Spleen (tissue), 7 donors: Measurements from ENCODE around the gene CASQ1.

ENCODE experiments used
- POLR2AphosphoS5 ChIP-seq, 3 donors: sonication (generic); formaldehyde crosslinking; IDR thresholded peaks; one replicate each; pipeline ENCODE4 v1.5.1; 2017; ENCODE audit warnings: antibody characterized with exemption in 3 of 3
- TF ChIP-seq, protein P1 (sequence below), 11 experiments: fragments of 200-600 bp in 7 of 11; fragments of 450-650 bp in 4 of 11; sonication (generic) in 4 of 11; IDR thresholded peaks in 8 of 11; conservative IDR thresholded peaks in 3 of 11; 1 replicate in 7 of 11; 2 replicates in 4 of 11; pipeline versions ENCODE4 v1.4.0 to v1.8.0; 2016 to 2021; ENCODE audit warnings: antibody characterized with exemption in 11 of 11, inconsistent platforms in 4 of 11, mild to moderate bottlenecking in 1 of 11
- donor health status: DM: no; HTN: no; CAD: no; lungs with moderate emphysema.
- donor health status: DM: no; HTN: no; CAD: no.
- donor health status: DM: no; HTN: no; CAD: no.

DNA sequence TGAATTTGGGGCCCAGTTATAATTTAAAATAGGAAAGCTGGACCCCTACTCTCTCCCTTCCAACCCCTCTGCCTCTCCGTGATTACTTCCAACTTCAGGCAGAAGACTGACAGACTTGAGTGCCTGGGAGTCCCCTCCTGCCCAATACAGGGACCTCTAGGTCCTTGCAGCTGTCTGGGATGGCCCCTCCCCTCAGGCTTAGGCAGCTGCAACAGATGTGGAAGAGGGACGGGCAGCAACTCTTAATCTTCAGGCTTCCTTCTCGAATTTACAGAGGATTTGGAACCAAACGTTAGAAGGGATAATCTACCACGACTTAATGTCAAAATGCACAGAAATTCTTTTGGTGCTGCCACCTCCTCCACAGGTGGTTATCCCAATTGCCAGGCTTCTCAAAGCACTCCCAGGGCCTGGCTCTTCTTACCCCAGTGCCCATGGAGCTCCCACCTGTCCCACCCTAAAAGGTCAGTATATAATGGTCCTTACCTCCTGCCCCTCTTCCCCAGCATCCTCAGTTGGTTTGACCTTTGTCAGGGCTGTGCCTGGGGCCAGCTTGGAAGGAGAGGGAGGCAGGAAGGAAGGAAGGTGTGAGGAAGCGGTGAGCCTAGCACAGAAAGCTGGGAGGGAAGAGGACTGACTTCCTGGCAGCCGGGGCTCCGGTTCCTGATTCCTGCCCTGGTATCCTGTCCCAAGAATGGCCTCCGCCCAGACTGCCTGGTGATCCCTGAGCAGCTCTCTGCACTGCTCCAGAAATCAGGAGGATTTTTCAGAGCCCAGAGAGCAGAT lies 17.6 kb downstream of the CASQ1 start:
- peak; percentile 25 to 71 (median 45) for TF ChIP-seq POLR2AphosphoS5 (IDR thresholded peaks at IDR 0.05)
- TF ChIP-seq, protein P1, sequence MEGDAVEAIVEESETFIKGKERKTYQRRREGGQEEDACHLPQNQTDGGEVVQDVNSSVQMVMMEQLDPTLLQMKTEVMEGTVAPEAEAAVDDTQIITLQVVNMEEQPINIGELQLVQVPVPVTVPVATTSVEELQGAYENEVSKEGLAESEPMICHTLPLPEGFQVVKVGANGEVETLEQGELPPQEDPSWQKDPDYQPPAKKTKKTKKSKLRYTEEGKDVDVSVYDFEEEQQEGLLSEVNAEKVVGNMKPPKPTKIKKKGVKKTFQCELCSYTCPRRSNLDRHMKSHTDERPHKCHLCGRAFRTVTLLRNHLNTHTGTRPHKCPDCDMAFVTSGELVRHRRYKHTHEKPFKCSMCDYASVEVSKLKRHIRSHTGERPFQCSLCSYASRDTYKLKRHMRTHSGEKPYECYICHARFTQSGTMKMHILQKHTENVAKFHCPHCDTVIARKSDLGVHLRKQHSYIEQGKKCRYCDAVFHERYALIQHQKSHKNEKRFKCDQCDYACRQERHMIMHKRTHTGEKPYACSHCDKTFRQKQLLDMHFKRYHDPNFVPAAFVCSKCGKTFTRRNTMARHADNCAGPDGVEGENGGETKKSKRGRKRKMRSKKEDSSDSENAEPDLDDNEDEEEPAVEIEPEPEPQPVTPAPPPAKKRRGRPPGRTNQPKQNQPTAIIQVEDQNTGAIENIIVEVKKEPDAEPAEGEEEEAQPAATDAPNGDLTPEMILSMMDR (IDR thresholded peaks at IDR 0.05 in 8 of 11, conservative IDR thresholded peaks at IDR 0.05 in 3 of 11): no peak
